NCI-H510A treated with DMSO at 0.1 percent for 48 hours (cell line): ENCODE measurements around the gene ZCWPW1.
"Not testable (repeated sequence)": the region's sequence is repeated elsewhere in the genome, so short reads cannot be mapped to it uniquely, and the experiment has no call there.

Source experiments
- DNase-seq: peaks from one replicate; lab custom pipeline; 2025; lab: John Stamatoyannopoulos, UW

The ZCWPW1 gene

DNA sequence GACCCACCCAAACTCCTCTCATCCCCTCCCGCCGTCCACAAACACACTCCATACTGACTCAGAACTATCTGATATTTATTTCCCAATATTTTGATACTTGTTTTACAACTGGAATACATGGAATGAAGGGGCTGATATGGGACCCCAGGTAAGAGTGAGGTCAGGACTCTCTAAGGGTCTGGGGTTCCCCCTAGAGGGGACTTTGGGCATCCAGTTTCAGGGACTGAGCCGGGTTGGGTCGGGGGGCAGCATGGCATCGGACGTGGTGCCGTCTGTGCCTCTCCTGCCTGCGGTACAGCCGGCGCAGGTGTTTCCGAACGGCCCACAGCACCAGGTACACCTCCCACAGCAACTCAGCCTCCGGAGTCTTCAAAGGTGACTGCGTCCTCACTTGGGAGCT is 28.1 kb upstream of the ZCWPW1 start:
- no peak for DNase-seq

- DNase-seq, result no peak
Measured at GRCh38 chr7:100455206-100455605, 26.7 kb upstream of the ZCWPW1 start.

DNA sequence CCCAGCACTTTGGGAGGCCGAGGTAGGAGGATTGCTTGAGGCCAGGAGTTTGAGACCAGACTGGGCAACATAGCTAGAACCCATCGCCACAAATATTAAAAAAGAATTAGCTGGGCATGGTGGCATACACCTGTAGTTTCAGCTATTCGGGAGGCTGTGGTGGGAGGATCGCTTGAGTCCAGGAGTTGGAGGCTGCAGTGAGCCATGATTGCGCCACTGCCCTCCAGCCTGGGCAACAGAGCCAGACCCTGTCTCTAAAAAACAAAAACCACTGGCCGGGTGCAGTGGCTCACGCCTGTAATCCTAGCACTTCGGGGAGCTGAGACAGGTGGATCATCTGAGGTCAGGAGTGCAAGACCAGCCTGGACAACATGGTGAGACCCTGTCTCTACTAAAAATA is 25.4 kb upstream of the ZCWPW1 start:
- DNase-seq, result not testable (repeated sequence)

- DNase-seq, result no peak
Measured at GRCh38 chr7:100452513-100452912, 24.0 kb upstream of the ZCWPW1 start.

GRCh38 chr7:100449190-100449795 is 20.8 kb upstream of the ZCWPW1 start:
- no peak for DNase-seq

DNA sequence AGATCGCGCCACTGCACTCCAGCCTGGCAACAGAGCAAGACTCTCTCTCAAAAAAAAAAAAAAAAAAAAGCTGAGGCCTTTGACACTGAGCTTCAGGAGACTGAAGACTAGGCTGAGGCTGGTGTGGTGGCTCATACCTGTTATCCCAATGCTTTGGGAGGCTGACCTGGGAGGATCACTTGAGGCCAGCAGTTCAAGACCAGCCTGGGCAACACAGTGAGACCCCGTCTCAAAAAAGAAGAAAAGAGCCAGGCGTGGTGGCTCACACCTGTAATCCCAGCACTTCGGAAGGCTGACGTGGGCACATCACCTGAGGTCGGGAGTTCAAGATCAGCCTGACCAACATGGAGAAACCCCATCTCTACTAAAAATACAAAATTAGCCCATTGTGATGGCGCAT is 18.9 kb upstream of the ZCWPW1 start:
- DNase-seq, result not testable (repeated sequence)

- no peak for DNase-seq
Measured at GRCh38 chr7:100446040-100446439, 17.5 kb upstream of the ZCWPW1 start.

DNA sequence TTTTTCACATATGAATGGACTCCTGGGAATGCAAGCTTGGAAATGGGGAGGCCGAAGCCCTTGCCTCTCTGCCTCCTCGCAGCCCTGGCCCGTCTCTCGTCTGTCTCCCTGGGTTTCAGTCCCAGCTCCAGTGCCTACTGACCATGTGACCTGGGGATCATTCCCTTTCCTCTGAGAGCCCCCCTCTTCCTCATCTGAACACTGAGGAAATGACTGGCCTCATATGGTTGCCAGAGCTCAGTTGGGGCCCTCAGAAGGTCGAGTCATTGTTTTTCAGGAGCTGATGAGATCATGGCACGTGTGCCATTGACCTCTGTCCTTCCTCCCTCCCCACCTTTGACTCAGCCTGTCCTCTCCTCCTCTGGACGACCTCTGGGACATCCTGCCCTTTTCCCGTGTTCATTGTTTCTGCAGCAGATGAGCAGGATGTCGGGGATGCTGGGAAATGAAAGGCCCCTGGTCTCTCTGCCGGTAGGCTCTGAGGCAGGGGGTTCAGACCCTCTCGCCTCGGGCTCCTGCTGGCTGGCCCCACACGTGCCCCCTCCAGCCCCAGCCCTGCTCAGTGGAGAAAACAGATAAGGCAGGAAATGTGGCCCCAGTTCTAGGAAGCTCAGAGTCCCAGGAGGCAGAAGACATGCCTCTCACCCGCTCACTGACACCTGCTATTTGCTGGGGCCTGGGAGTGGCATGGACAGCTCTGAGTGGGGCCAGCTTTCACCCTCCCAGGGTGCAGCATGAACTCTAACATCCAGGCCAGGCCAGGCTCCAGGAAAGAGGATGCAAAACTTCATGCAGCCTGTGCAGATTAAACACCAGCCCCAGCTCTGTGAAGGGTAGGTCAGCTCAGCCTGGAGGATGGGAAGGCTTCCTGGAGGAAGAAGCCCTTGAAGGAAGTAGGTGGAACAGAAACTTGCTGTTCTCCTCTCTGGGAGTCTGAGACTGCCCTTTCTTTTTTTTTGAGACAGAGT is 16.1 kb upstream of the ZCWPW1 start:
- no peak for DNase-seq

- DNase-seq, result no peak
Measured at GRCh38 chr7:100443096-100443840, 14.8 kb upstream of the ZCWPW1 start.

DNA sequence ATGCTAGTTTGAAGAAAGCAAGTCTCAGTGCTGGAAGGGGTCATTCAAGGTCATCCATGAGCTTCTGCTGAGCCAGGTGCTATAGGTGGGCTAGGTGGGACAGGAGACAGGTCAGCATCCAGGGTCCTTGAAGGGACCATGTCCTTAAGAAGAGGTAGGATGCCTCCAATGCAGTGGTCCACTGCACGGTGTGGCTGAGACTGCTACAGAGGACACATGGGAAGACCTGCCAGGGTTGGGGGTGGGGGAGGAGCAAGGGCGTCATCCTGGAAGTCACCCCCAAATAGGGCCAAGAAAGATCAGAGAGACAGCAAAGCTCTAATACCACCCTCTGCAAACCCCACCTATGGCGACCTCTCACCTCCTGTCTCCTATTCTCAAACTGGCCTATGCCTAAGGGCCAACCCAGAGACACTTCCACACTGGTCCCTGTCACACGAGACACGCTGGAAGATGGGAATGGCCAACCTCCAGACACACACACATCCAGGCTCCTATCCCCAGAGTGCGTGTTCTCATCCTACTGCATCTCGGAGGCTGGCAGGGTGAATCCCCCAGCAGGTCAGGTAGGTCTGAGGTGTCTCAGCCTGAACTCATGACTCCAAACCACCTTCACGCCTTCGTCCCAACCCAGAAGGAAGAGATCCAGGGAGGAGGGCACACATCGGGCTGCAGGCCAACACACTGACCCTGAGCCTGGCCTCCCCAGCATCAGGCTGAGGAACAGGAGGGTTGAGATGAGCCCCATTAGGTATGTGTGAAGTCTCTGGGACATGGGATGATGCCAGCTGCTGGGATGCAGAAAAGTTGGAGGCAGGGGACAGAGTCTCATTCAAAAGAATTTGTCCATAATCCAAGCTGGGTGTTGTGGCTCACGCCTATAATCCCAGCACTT is 13.4 kb upstream of the ZCWPW1 start:
- DNase-seq, result no peak

GRCh38 chr7:100439244-100439643 is 10.7 kb upstream of the ZCWPW1 start:
- not testable (repeated sequence) for DNase-seq

GRCh38 chr7:100438731-100439130 is 10.2 kb upstream of the ZCWPW1 start:
- DNase-seq, result not testable (repeated sequence)

GRCh38 chr7:100438172-100438571 is 9.7 kb upstream of the ZCWPW1 start:
- no peak for DNase-seq

DNA sequence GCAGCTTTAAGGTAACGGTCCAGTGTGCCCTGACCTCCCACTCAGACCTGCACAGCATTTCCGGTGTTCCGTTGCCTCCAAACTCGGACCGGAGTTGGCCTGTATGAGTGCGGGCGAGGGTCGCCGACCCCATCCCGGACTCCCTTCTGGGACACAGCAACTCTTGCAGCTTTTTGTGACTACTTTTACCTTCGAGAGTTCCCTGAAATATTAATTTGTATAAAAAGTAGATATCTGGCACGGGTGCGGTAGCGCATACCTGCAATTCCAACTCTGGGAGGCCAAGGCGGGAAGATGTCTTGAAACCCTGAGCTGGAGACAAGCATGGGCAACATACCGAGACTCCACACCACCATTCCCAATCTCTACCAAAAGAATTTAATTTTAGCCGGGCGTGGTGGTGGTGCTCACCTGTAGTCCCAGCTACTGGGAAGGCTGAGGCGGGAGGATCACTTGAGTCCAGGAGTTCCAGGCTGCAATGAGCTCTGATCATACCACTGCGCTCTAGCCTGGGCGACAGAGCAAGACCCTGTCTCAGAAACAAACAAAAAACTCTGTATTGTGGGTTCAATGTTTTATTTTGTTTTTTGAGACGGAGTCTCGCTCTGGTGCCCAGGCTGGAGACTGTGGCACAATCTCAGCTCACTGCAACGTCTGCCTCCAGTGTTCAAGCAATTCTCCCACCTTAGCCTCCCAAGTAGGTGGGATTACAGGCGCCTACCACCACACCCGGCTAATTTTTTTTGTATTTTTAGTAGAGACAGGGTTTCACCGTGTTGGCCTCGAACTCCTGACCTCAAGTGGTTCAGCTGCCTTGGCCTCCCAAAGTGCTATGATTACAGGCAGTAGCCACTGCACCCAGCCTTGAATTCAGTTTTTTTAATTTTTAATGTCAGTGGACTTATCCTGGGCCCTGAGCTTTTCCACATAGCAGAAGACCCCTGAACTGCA is 8.9 kb upstream of the ZCWPW1 start:
- DNase-seq, result no peak

DNA sequence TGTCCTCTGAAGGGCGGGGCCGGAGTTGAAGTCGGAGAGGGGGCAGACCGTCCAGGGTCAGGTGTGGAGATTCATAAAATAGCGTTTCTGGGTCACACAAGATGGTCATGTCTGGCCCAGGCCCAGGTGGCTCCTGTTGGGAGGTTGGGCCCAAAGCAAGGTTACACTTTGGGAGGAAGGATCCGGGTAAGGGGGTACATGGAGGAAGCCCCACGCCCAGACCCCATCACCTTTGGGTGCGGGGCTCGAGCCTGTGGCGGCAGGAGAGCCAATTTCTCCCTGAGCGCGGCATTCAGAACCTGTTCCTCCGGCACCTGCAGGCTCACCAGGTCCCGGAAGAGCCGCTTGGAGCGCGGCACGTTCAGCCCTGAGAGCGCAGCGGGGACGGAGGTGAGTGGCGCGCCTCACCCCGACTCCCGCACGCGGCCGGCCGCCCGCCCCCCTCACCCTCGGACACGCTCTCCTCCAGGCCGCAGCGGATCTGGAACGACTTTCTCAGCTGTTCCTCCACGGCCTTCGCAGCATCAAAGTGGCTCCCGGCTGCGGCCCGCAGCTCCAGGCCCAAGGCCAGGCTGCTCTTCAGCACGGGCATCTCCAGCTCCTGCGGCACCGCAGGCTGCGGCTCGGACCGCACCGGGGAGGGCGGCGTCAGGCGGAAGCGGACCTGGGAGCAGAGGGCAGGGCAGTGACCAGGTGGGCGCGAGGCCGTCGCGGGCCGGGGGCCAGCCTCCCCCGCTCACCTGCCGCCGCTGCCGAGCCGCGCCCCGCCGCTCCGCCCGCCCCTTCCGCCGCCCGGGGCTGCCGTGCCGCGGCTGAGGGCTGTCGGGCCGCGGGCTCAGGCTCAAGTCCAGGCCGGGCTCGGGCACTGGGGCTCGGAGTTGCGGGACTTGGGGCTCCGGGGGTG is 7.2 kb upstream of the ZCWPW1 start:
- DNase-seq, result no peak

GRCh38 chr7:100434297-100435144 is 6.0 kb upstream of the ZCWPW1 start:
- DNase-seq, result peak; percentile 6

DNA sequence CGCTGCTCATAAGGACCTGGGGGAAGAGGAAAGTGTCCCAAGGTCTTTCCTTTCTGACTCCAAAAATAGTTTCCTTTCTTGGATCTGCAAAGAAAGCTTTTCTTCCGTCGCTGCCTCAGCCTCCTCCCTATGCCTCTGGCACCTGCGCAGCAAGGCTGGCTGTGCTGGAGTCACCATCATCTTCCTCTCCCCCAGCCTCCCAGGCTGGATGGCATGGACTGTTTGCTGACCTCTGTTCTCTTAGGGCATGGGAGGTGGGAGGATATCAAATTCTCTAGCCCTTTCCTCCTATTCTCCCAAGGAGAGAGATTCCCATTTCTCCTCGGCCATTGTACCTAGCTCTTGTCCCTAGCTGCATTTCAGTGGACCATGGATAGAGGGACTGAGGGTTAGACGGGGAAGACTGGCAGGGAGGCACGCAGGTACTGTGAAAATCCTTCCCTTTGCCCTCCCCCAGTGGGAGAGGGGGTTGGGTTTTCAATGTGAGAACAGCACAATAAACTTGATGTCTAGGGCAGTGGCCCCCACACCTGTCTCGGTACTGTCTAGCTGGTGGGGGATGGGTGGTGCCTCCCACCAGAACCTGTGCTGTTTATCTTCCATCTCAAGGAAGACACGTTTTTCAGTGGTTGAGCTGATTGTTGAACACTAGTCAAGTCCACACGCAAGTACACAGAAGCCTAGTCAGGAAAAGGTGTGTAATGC is 5.2 kb upstream of the ZCWPW1 start:
- no peak for DNase-seq

- DNase-seq, result no peak
Measured at GRCh38 chr7:100433276-100433591, 4.7 kb upstream of the ZCWPW1 start.
